NK-92 (cell line): ENCODE data around the gene SCN2A.
"Not testable (repeated sequence)": the region's sequence is repeated elsewhere in the genome, so short reads cannot be mapped to it uniquely, and the experiment has no call there.

Source experiments
- DNase-seq: peaks from one replicate; lab custom pipeline; 2025; ENCODE audit not compliant: unreplicated experiment; lab: John Stamatoyannopoulos, UW

SCN2A gene

GRCh38 chr2:165251366-165251765, 12.2 kb downstream of the SCN2A start:
- DNase-seq: no peak

GRCh38 chr2:165253178-165253577, 14.0 kb downstream of the SCN2A start:
- no peak for DNase-seq

DNA sequence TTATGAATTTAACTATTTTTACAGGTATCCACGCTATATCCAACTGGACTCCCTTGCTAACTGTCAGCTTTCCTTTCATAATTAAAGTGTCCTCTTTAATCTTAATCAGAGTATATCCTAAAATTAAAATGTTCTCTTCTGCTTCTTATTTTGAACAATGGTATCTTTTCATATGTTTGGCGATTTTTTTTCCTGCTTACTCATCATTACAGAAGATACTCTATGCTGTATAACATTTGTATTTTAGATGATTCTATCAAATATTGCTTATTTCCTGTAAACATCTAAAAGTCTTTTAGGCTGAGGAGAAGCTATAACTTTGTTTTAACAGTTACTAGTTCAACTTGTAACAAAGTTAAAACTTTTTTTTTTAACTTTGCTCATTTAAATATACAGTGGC, 17.4 kb downstream of the SCN2A start:
- no peak for DNase-seq

GRCh38 chr2:165260347-165260746, 21.1 kb downstream of the SCN2A start:
- not testable (repeated sequence) for DNase-seq

DNA sequence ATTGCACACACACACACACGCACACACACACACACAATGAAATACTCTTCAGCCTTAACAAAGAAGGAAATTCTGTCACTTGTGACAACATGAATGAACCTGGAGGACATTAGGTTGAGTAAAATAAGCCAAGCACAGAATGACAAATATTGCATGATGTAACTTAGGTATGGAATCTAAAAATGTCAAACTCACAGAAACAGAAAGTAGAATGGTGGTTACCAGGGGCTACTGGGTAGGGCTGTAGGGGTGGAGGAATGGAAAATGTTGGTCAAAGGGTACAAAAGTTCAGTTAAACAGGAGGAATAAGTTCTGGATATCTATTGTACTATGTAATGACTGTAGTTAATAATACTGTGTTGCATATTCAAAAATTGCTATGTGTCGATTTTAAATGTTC, 29.5 kb downstream of the SCN2A start:
- no peak for DNase-seq

DNA sequence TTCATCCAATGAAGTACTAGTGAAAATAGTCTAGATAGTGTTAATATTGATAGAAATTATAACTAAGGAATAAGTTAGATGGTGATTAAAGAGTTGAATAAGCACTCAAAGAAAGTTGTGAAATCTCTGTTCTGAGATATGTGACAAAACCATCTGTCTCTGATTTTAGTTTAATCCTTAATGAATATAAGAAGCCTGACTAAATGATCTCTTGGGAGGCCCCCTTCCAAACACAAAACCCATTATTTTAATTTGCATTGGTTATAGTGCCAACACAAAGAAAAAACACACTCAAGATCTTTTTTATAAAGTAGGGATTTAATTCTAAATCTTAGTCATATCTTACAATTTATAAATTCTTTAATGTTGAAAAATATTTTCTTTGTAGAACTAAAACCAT, 34.0 kb downstream of the SCN2A start:
- no peak for DNase-seq

GRCh38 chr2:165274698-165275097, 35.5 kb downstream of the SCN2A start:
- no peak for DNase-seq

DNA sequence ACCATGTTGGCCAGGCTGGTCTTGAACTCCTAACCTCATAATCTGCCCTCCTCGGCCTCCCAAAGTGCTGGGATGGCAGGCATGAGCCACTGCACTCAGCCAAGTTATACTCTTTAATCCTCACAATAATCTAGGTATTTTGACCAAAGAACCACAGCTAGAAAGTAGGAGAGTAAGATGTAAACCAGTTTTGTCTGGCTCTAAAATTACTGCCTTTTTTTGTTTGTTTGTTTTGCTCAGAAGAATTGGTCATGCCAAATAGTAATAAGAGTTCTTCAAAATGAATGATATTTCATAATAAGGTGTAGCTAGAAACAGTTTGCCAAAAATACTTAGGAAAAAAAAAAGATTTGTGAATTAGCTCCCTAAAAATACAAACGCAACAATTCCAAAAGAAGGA, 36.7 kb downstream of the SCN2A start:
- no peak for DNase-seq

DNA sequence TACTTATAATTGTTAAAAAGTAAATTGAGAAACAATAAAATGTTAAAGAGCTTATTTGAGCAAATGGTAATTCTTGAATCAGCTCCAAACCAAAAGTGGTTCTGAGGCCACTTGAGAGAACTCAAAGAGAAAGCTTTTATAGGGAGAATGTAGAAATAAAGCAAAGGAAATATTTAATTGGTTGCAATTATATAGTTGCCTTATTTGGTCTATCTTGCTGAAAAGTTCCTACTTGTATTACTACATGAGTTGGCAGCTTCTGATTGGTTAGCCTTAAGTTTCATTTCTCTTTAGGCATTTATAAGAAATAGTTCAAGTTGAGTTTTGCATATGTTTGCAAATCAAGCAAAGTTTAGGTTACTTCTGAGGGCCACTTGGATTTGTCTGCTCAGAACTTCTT, 38.1 kb downstream of the SCN2A start:
- no peak for DNase-seq

DNA sequence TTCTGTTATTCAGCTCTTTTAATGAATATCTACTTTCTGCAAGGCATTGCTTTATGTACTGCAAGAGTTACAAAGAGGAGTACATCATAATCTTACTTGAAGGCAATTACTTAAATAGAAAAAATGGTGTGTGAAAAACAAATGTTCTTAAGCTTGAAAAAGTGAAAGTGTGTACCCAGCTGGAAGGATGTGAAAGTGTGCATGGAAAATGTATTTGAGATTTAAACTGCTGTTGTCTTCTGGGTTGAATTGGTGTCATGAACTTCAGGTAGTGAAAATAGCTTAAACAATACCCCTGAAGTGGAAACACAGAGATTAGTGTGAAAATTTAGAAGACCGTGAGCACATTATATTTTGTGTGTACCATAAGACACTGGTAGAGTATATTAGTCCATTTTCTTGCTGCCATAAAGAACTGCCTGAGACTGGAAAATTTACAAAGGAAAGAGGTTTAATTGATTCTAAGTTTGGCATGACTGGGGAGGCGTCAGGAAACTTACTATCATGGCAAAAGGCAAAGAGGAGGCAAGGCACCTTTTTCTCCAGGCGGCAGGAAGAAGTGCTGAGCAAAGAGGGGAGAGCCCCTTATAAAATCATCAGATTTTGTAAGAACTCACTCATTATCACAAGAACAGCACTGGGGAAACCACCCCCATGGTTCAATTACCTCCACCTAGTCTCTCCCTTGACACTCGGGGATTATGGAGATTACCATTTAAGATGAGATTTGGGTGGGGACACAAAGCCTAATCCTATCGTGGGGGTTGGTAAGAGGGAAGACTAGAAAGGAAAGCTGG, 38.8 kb downstream of the SCN2A start:
- no peak for DNase-seq

DNA sequence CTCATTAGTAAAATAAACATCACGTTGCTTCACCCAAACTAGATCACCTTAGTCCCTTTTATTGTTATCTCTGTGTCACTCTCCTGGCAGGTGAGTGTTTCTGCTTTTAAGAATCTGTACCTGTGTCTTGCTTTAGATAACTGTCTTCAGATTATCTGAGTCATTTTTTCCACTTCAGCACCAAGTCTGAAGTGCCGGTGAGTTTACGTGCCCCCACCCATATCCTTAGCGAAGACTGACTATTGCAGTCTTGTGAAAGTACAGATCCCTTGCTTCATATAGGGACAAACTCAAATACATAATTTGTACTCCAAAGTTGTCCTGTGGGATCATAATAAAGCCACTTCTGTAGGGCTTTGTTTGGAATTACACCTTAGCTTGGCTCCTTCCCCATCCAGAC, 41.1 kb downstream of the SCN2A start:
- DNase-seq: no peak

- no peak for DNase-seq
Observed at GRCh38 chr2:165281387-165281786, 42.2 kb downstream of the SCN2A start.

DNA sequence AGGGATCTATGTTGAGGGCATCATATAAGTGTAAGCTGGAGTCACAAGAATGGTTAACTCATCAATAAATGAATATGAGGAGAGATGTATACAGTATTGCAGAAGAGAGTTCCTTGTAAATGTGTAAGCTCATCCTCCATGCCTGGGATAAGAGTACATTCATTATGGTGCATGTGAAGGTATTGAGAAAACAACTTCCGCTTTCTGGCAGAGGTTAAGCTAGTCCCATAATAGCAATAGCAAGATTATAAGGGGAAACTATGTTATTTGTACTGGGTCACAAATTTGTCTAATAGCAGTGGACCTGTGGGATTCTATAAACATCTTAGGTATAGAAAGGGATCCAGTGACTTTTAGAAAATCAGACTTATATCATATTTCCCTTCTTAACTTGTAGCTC, 44.1 kb downstream of the SCN2A start:
- DNase-seq: no peak

DNA sequence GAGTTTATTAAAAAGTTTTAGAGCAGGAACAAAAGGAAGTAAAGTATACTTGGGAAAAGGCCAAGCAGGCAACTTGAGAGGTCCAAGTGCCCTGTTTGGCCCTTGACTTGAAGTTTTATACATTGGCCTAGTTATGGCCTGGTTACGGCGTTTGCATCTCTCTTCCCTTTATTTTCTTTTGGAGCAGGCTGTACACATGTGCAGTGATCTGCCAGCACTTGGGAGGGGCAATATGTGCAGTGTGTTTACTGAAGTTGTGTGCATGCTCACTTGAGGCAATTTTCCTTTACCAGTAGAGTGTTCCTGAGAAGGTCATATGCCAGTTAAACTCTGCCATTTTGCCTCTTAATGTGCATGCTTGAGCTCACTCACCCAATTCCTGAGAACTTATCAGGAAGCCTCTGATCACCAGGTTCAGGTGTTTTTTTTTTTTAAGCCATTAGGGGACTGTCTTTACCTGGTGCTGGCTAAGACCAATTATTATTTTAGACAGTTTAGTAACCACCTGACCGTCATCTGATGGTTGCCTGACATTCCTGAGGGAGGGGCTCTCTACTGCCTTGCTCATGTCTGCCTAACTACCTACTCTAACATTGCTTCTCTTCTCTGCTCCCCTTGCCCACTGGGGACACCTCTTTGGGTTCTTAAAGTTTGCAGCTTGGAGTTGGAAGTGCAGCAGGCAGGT, 48.0 kb downstream of the SCN2A start:
- no peak for DNase-seq

- DNase-seq: no peak
Observed at GRCh38 chr2:165289069-165289468, 49.9 kb downstream of the SCN2A start.

GRCh38 chr2:165293440-165294420, 54.5 kb downstream of the SCN2A start:
- no peak for DNase-seq

- DNase-seq: no peak
Observed at GRCh38 chr2:165294912-165295311, 55.7 kb downstream of the SCN2A start.

DNA sequence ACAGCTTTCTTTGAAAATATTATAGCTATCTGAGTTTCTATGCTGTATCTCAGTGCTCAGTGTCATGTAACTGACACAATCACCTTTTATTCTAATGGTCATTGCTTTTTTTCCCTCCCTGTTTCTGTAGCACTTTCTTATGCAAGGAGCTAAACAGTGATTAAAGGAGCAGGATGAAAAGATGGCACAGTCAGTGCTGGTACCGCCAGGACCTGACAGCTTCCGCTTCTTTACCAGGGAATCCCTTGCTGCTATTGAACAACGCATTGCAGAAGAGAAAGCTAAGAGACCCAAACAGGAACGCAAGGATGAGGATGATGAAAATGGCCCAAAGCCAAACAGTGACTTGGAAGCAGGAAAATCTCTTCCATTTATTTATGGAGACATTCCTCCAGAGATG, 56.4 kb downstream of the SCN2A start:
- no peak for DNase-seq

DNA sequence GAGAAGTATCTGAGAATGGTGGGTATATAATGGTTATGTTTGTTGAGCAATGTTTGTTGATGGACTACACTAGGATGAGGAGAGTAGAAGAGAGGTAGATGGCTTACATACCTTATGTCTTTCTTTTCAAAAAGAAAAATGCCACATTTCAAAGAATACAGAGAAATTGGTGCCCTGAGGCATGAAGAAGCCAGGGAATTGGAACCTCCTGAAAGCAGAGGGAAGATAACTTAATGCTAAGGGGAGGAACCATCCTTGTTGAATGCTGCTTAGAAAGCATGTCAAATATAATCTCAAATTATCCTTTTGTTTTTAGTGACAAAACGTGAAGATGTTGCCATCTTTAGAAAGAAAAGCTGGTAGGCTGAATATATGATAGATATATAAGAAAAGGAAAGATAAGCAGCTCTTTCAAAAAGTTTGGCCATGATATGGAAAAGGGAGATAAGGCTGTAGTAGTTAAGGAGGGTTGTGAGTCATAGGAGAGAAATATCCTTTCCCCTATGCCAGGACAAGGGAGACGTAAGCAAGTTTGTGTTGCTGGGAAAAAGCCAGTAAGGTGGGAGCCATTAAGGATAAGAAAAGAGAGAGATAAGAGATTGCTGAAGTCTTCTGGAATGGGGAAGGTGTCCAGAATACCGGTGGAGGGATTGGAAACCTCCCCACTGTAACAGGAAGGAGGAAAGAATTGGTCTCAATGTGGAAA, 66.3 kb downstream of the SCN2A start:
- DNase-seq: no peak

- DNase-seq: no peak
Observed at GRCh38 chr2:165307317-165307716, 68.1 kb downstream of the SCN2A start.

DNA sequence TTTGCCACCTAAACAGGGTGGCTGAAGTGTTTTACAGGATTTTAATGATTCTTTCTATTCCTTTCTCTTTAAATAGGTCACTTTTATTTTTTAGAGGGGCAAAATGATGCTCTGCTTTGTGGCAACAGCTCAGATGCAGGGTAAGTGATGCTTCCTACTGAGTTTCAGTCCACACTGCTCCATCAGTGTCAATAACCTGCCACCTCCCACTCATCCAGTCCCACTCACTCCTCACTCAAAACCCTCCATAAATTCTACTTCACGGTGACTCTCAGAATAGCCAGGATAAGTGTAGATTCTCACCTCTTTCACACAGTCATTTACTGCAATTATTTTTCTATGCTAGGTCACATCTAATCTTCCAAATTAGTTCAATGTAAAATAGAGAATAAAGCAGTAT, 72.7 kb downstream of the SCN2A start:
- no peak for DNase-seq
